Nephron (organoid): Measurements from ENCODE around the gene POMT2.

Experiments
- H3K27ac Mint-ChIP-seq, 3 experiments: 2 replicates each; pipeline ENCODE4 v1.8.0; 2020; ENCODE audit warnings: mixed read lengths in 3 of 3, mild to moderate bottlenecking in 2 of 3, moderate library complexity in 1 of 3
- H3K27me3 Mint-ChIP-seq: 2 replicates; pipeline ENCODE4 v1.8.0; 2021; ENCODE audit warnings: low read depth, mild to moderate bottlenecking, moderate library complexity, mixed read lengths
- H3K36me3 Mint-ChIP-seq: 2 replicates; pipeline ENCODE4 v1.8.0; 2020; ENCODE audit warnings: low read depth, mixed read lengths
- H3K4me1 Mint-ChIP-seq: 2 replicates; pipeline ENCODE4 v1.8.0; 2020; ENCODE audit warnings: mixed read lengths
- H3K4me3 Mint-ChIP-seq, 3 experiments: 2 replicates each; pipeline ENCODE4 v1.8.0; 2020; ENCODE audit warnings: mild to moderate bottlenecking in 3 of 3, mixed read lengths in 3 of 3, moderate library complexity in 2 of 3
- H3K9me3 Mint-ChIP-seq: 2 replicates; pipeline ENCODE4 v1.8.0; 2020; ENCODE audit warnings: mixed read lengths
- CTCF ChIP-seq, 3 experiments: fragments of 200-600 bp; sonication (generic); IDR thresholded peaks; one replicate each; pipeline ENCODE4 v1.5.0; 2021; ENCODE audit warnings: antibody characterized with exemption in 3 of 3; ENCODE audit not compliant: unreplicated experiment in 3 of 3

The POMT2 gene

GRCh38 chr14:77268989-77269600, 51.6 kb downstream of the POMT2 start:
- no peak overlapping the region for H3K27ac Mint-ChIP-seq
- peaks cover 3% of the 10 kb centered on the region for H3K4me1 Mint-ChIP-seq
- H3K9me3 Mint-ChIP-seq: peaks cover 4% of the 10 kb centered on the region
- H3K27me3 Mint-ChIP-seq: peaks cover 66% of the 10 kb centered on the region
- TF ChIP-seq CTCF (IDR thresholded peaks at IDR 0.05; ENCODE audit: unreplicated experiment in 3 of 3): no peak
- no peaks in the 10 kb centered on the region for H3K36me3 Mint-ChIP-seq
- H3K4me3 Mint-ChIP-seq: no peak overlapping the region

- H3K36me3 Mint-ChIP-seq: no peaks in the 10 kb centered on the region
- H3K4me3 Mint-ChIP-seq: no peak overlapping the region
- peaks cover 4% of the 10 kb centered on the region for H3K9me3 Mint-ChIP-seq
- H3K27me3 Mint-ChIP-seq: peaks cover 67% of the 10 kb centered on the region
- no peak overlapping the region for H3K27ac Mint-ChIP-seq
- no peak for TF ChIP-seq CTCF (IDR thresholded peaks at IDR 0.05; ENCODE audit: unreplicated experiment in 3 of 3)
- peaks cover 3% of the 10 kb centered on the region for H3K4me1 Mint-ChIP-seq
Observed at GRCh38 chr14:77267937-77268699, 52.6 kb downstream of the POMT2 start.

GRCh38 chr14:77266336-77266735, 54.3 kb downstream of the POMT2 start:
- Mint-ChIP-seq H3K27me3 (peaks cover 58% of the 10 kb centered on the region), H3K27ac (no peak overlapping the region), H3K36me3 (no peaks in the 10 kb centered on the region), H3K4me1 (no peaks in the 10 kb centered on the region), H3K9me3 (peaks cover 4% of the 10 kb centered on the region), H3K4me3 (no peak overlapping the region)
- TF ChIP-seq CTCF (IDR thresholded peaks at IDR 0.05; ENCODE audit: unreplicated experiment in 3 of 3): no peak

- H3K27me3 Mint-ChIP-seq: peaks cover 54% of the 10 kb centered on the region
- no peak for TF ChIP-seq CTCF (IDR thresholded peaks at IDR 0.05; ENCODE audit: unreplicated experiment in 3 of 3)
- no peaks in the 10 kb centered on the region for H3K4me1 Mint-ChIP-seq
- no peaks in the 10 kb centered on the region for H3K36me3 Mint-ChIP-seq
- no peak overlapping the region for H3K27ac Mint-ChIP-seq
- H3K9me3 Mint-ChIP-seq: peaks cover 4% of the 10 kb centered on the region
- H3K4me3 Mint-ChIP-seq: no peak overlapping the region
Observed at GRCh38 chr14:77265561-77266335, 54.9 kb downstream of the POMT2 start.

- Mint-ChIP-seq H3K27me3 (peaks cover 52% of the 10 kb centered on the region), H3K36me3 (no peaks in the 10 kb centered on the region), H3K9me3 (peaks cover 4% of the 10 kb centered on the region), H3K4me3 (no peak overlapping the region), H3K4me1 (no peaks in the 10 kb centered on the region), H3K27ac (no peak overlapping the region)
- no peak for TF ChIP-seq CTCF (IDR thresholded peaks at IDR 0.05; ENCODE audit: unreplicated experiment in 3 of 3)
Observed at GRCh38 chr14:77265187-77265515, 55.5 kb downstream of the POMT2 start.
